HEK293 (cell line): Measurements from ENCODE around the gene CD274.
"Not testable (repeated sequence)": the region's sequence is repeated elsewhere in the genome, so short reads cannot be mapped to it uniquely, and the experiment has no call there.

Experiments used
- CTCF ChIA-PET: fragments of 350-600 bp; formaldehyde crosslinking; extraction: SDS; loops from one replicate; lab custom pipeline; 2021; ENCODE audit warnings: antibody characterized with exemption; lab: Yijun Ruan, JAX
- POLR2A ChIA-PET: fragments of 300-600 bp; formaldehyde crosslinking; extraction: SDS; loops from one replicate; lab custom pipeline; 2020; ENCODE audit warnings: antibody characterized with exemption, inconsistent platforms; lab: Yijun Ruan, JAX
- H3K27ac ChIP-seq: fragments of 200-500 bp; sonication (Bioruptor generic); 2 replicates; pipeline ENCODE4 v1.5.1; 2014; ENCODE audit warnings: low read depth, low read length, control low read depth, inconsistent platforms; ENCODE audit errors: extremely low read depth
- H3K36me3 ChIP-seq, 2 experiments: fragments of 200-500 bp in 1 of 2; sonication (Bioruptor generic) in 1 of 2; 1 replicate in 1 of 2; 2 replicates in 1 of 2; pipeline ENCODE4 v1.5.1; 2014 to 2017; ENCODE audit warnings: inconsistent platforms in 2 of 2, low read length in 2 of 2; ENCODE audit not compliant: control insufficient read depth in 2 of 2, insufficient read depth in 1 of 2
- H3K4me1 ChIP-seq: fragments of 200-500 bp; sonication (Bioruptor generic); 2 replicates; pipeline ENCODE4 v1.5.1; 2014; ENCODE audit warnings: mild to moderate bottlenecking, low read length, inconsistent platforms; ENCODE audit not compliant: control insufficient read depth, insufficient read depth
- H3K4me3 ChIP-seq: 2 replicates; pipeline ENCODE4 v1.5.1; 2011; ENCODE audit warnings: low read depth, mild to moderate bottlenecking, control low read depth, low read length, moderate library complexity
- H3K9me3 ChIP-seq: fragments of 200-500 bp; sonication (Bioruptor generic); 2 replicates; pipeline ENCODE4 v1.5.1; 2014; ENCODE audit warnings: low read depth, low read length, inconsistent platforms; ENCODE audit not compliant: control insufficient read depth, insufficient read depth
- ATF2 ChIP-seq: fragments of 450-650 bp; formaldehyde crosslinking; IDR thresholded peaks from 2 replicates; pipeline ENCODE4 v1.5.1; 2016; ENCODE audit warnings: missing biosample characterization, missing genetic modification characterization, low read depth
- EGR2 ChIP-seq: fragments of 450-650 bp; formaldehyde crosslinking; IDR thresholded peaks from 2 replicates; pipeline ENCODE4 v1.5.1; 2016; ENCODE audit warnings: low read depth, missing biosample characterization, missing genetic modification characterization
- KLF10 ChIP-seq: fragments of 450-650 bp; IDR thresholded peaks from 2 replicates; pipeline ENCODE4 v1.5.1; 2018; ENCODE audit warnings: missing biosample characterization, mild to moderate bottlenecking, missing genetic modification characterization
- ZBTB26 ChIP-seq: fragments of 450-650 bp; formaldehyde crosslinking; optimal IDR thresholded peaks from 2 replicates; pipeline ENCODE3; 2016; ENCODE audit warnings: missing biosample characterization, mild to moderate bottlenecking, missing genetic modification characterization
- ZFP3 ChIP-seq: fragments of 450-650 bp; formaldehyde crosslinking; IDR thresholded peaks from 2 replicates; pipeline ENCODE4 v1.5.1; 2016; ENCODE audit warnings: low read depth, missing biosample characterization, missing genetic modification characterization
- ZNF146 ChIP-seq: fragments of 450-650 bp; formaldehyde crosslinking; IDR thresholded peaks from 2 replicates; pipeline ENCODE4 v1.5.1; 2016; ENCODE audit warnings: missing biosample characterization, missing genetic modification characterization
- ZNF174 ChIP-seq: fragments of 450-650 bp; formaldehyde crosslinking; IDR thresholded peaks from 2 replicates; pipeline ENCODE4 v1.5.0; 2017; ENCODE audit warnings: missing biosample characterization, mild to moderate bottlenecking, missing genetic modification characterization
- ZNF24 ChIP-seq: fragments of 450-650 bp; formaldehyde crosslinking; IDR thresholded peaks from 2 replicates; pipeline ENCODE4 v1.5.1; 2016; ENCODE audit warnings: missing biosample characterization, missing genetic modification characterization
- ZNF335 ChIP-seq: fragments of 450-650 bp; formaldehyde crosslinking; conservative IDR thresholded peaks from 2 replicates; pipeline ENCODE4 v1.5.1; 2016; ENCODE audit warnings: missing biosample characterization, missing genetic modification characterization
- ZNF391 ChIP-seq: fragments of 450-650 bp; formaldehyde crosslinking; IDR thresholded peaks from 2 replicates; pipeline ENCODE4 v1.5.1; 2016; ENCODE audit warnings: low read depth, missing biosample characterization, missing genetic modification characterization, borderline replicate concordance
- ZNF404 ChIP-seq: fragments of 450-650 bp; formaldehyde crosslinking; IDR thresholded peaks from 2 replicates; pipeline ENCODE4 v1.5.1; 2017; ENCODE audit warnings: missing biosample characterization, missing genetic modification characterization
- ZNF48 ChIP-seq: fragments of 450-650 bp; formaldehyde crosslinking; IDR thresholded peaks from 2 replicates; pipeline ENCODE4 v1.5.1; 2016; ENCODE audit warnings: missing biosample characterization, missing genetic modification characterization
- ZNF621 ChIP-seq: fragments of 450-650 bp; formaldehyde crosslinking; IDR thresholded peaks from 2 replicates; pipeline ENCODE4 v1.5.1; 2017; ENCODE audit warnings: missing biosample characterization, missing genetic modification characterization
- ZNF830 ChIP-seq: fragments of 450-650 bp; IDR thresholded peaks from 2 replicates; pipeline ENCODE4 v1.5.0; 2018; ENCODE audit warnings: missing biosample characterization, missing genetic modification characterization, low read depth, mild to moderate bottlenecking, moderate library complexity

The CD274 gene

GRCh38 chr9:5493679-5494511, 43.6 kb downstream of the CD274 start:
- Histone ChIP-seq H3K4me3 (no peak overlapping the region), H3K36me3 (no peaks in the 10 kb centered on the region), H3K27ac (no peak overlapping the region), H3K9me3 (no peaks in the 10 kb centered on the region), H3K4me1 (no peaks in the 10 kb centered on the region)
- ChIA-PET CTCF (no interaction called here), POLR2A (no interaction called here)
- TF ChIP-seq ZNF830 (tag by site-specific recombination), result no peak
- TF ChIP-seq ZBTB26, result no peak
- TF ChIP-seq ZFP3 (tag by site-specific recombination), result no peak
- TF ChIP-seq KLF10 (tag by site-specific recombination), result no peak

GRCh38 chr9:5494765-5495164, 44.4 kb downstream of the CD274 start:
- H3K4me3 ChIP-seq, POLR2A ChIA-PET, H3K4me1 ChIP-seq, H3K36me3 ChIP-seq, H3K9me3 ChIP-seq, H3K27ac ChIP-seq: not testable (repeated sequence)
- TF ChIP-seq ZNF146, result peak; percentile 63
- CTCF ChIA-PET, result interaction anchor here (0.6 kb wide), 1 partner anchor 45 kb away, joined by 3 read pairs; the partner anchor contains the start of gene CD274

GRCh38 chr9:5499157-5499556, 48.8 kb downstream of the CD274 start:
- TF ChIP-seq ATF2 (0 out of 2 replicates have a peak, but pooled peaks have one; percentile 23), EGR2 (tag by site-specific recombination) (no peak), ZNF404 (tag by site-specific recombination) (no peak), ZNF391 (tag by site-specific recombination) (no peak), ZNF621 (no peak), ZNF174 (no peak), ZNF48 (no peak)
- no peaks in the 10 kb centered on the region for H3K36me3 ChIP-seq
- POLR2A ChIA-PET, result no interaction called here
- no peaks in the 10 kb centered on the region for H3K9me3 ChIP-seq
- no peak overlapping the region for H3K27ac ChIP-seq
- no peak overlapping the region for H3K4me3 ChIP-seq
- no peaks in the 10 kb centered on the region for H3K4me1 ChIP-seq
- CTCF ChIA-PET, result no interaction called here

GRCh38 chr9:5499889-5500398, 49.6 kb downstream of the CD274 start:
- TF ChIP-seq ZNF335 (tag by site-specific recombination), result peak; percentile 44; the same call in 1 of the 2 replicates
- no peak for TF ChIP-seq ZNF24 (tag by site-specific recombination)
- ChIA-PET CTCF (interaction anchor here (0.8 kb wide), 1 partner anchor 512 kb away, joined by 3 read pairs; no protein-coding TSS in a partner anchor), POLR2A (no interaction called here)
- Histone ChIP-seq H3K9me3 (no peaks in the 10 kb centered on the region), H3K27ac (no peak overlapping the region), H3K4me1 (no peaks in the 10 kb centered on the region), H3K36me3 (no peaks in the 10 kb centered on the region), H3K4me3 (no peak overlapping the region)
